Calu3 (cell line): ENCODE data around the gene FGF14. TPM values are rescaled to one million over a fixed set of nuclear protein-coding genes. Genes with fewer than 3 reads are reported as not detected.

Source experiments
- BruUV-seq: library from RNA; stranded (reverse); fragments of 400-500 nt; replicated peaks from 2 replicates; lab custom pipeline; 2021; lab: Mats Ljungman, UMichigan
- CTCF ChIA-PET: fragments of 300-600 bp; sonication (Branson Sonifier 250); formaldehyde crosslinking; loops from one replicate; lab custom pipeline; 2022; ENCODE audit warnings: antibody characterized with exemption; lab: Charles Lee
- DNase-seq: peaks from one replicate; pipeline ENCODE4 v3.0.0; 2022
- H3K27ac Mint-ChIP-seq: one replicate; pipeline ENCODE4 v1.8.0; 2022; ENCODE audit warnings: mixed read lengths; ENCODE audit not compliant: unreplicated experiment
- H3K27me3 Mint-ChIP-seq: one replicate; pipeline ENCODE4 v1.8.0; 2022; ENCODE audit warnings: mixed read lengths; ENCODE audit not compliant: unreplicated experiment
- H3K36me3 Mint-ChIP-seq: one replicate; pipeline ENCODE4 v1.8.0; 2022; ENCODE audit warnings: mild to moderate bottlenecking, moderate library complexity, mixed read lengths; ENCODE audit not compliant: insufficient read depth, unreplicated experiment
- H3K4me1 Mint-ChIP-seq: one replicate; pipeline ENCODE4 v1.8.0; 2022; ENCODE audit warnings: mild to moderate bottlenecking, low read depth, mixed read lengths; ENCODE audit not compliant: unreplicated experiment
- H3K4me3 Mint-ChIP-seq: one replicate; pipeline ENCODE4 v1.8.0; 2022; ENCODE audit warnings: mild to moderate bottlenecking, low read depth, moderate library complexity, mixed read lengths; ENCODE audit not compliant: unreplicated experiment
- H3K9me3 Mint-ChIP-seq: one replicate; pipeline ENCODE4 v1.8.0; 2022; ENCODE audit warnings: low read depth, mixed read lengths; ENCODE audit not compliant: unreplicated experiment
- CTCF ChIP-seq: fragments of 200-600 bp; IDR thresholded peaks from one replicate; pipeline ENCODE4 v1.8.0; 2022; ENCODE audit warnings: antibody characterized with exemption; ENCODE audit not compliant: unreplicated experiment
- intact Hi-C: fragments of 100-400 bp; cut with micrococcal nuclease; formaldehyde crosslinking; loops from one replicate; pipeline ENCODE4 v1.10.0; 2022; ENCODE audit not compliant: unreplicated experiment
- total RNA-seq: library from RNA; stranded (reverse); gene quantifications from 2 replicates; pipeline ENCODE4 v1.2.3, GENCODE V29; 2022

Gene FGF14
- total RNA-seq, 1 experiment from 2014 or later = 0.21 TPM

- intact Hi-C loops = no loop called here
- TF ChIP-seq CTCF = no peak
- Mint-ChIP-seq H3K4me3 (no peak overlapping the region), H3K4me1 (no peaks in the 10 kb centered on the region), H3K27ac (no peak overlapping the region), H3K9me3 (no peaks in the 10 kb centered on the region), H3K27me3 (no peaks in the 10 kb centered on the region), H3K36me3 (no peaks in the 10 kb centered on the region)
- CTCF ChIA-PET = no interaction called here
- BruUV-seq = no TSS peak
- DNase-seq = no peak
Measured at GRCh38 chr13:101828119-101828518, 573.7 kb downstream of the FGF14 start.

- H3K36me3 Mint-ChIP-seq = no peaks in the 10 kb centered on the region
- CTCF ChIA-PET = no interaction called here
- intact Hi-C loops = no loop called here
- BruUV-seq = no TSS peak
- no peaks in the 10 kb centered on the region for H3K27me3 Mint-ChIP-seq
- no peak for TF ChIP-seq CTCF
- no peaks in the 10 kb centered on the region for H3K4me1 Mint-ChIP-seq
- H3K27ac Mint-ChIP-seq = no peak overlapping the region
- no peak overlapping the region for H3K4me3 Mint-ChIP-seq
- no peak for DNase-seq
- peaks cover 2% of the 10 kb centered on the region for H3K9me3 Mint-ChIP-seq
Measured at GRCh38 chr13:101817898-101818297, 584.0 kb downstream of the FGF14 start.

- TF ChIP-seq CTCF = no peak
- intact Hi-C loops = no loop called here
- Mint-ChIP-seq H3K27ac (no peak overlapping the region), H3K4me1 (peaks cover 8% of the 10 kb centered on the region), H3K27me3 (no peaks in the 10 kb centered on the region), H3K9me3 (peaks cover 2% of the 10 kb centered on the region), H3K4me3 (no peak overlapping the region), H3K36me3 (no peaks in the 10 kb centered on the region)
- DNase-seq = no peak
- CTCF ChIA-PET = no interaction called here
- no TSS peak for BruUV-seq
Measured at GRCh38 chr13:101811881-101812280, 590.0 kb downstream of the FGF14 start.

- DNase-seq = no peak
- intact Hi-C loops = no loop called here
- CTCF ChIA-PET = no interaction called here
Measured at GRCh38 chr13:101811284-101811839, 590.5 kb downstream of the FGF14 start.

More at GRCh38 chr13:101811284-101811839, 590.5 kb downstream of the FGF14 start:
- Mint-ChIP-seq H3K4me1 (peaks cover 8% of the 10 kb centered on the region), H3K9me3 (peaks cover 2% of the 10 kb centered on the region), H3K4me3 (no peak overlapping the region), H3K27me3 (no peaks in the 10 kb centered on the region), H3K36me3 (no peaks in the 10 kb centered on the region), H3K27ac (no peak overlapping the region)
- BruUV-seq = no TSS peak
- TF ChIP-seq CTCF = no peak
